HL-60/S4 treated with phorbol 12-myristate 13-acetate at 8.2 ng/mL for 4 days and 3 days (cell line): ENCODE measurements around the gene AARSD1.
"Not testable (repeated sequence)": the region's sequence is repeated elsewhere in the genome, so short reads cannot be mapped to it uniquely, and the experiment has no call there.

Experiments
- in situ Hi-C: fragments of 300-500 bp; cut with MboI; formaldehyde crosslinking; loops from 2 replicates; pipeline ENCODE4 v1.15.0; 2022; ENCODE audit warnings: low sequenced_read_pairs

Gene AARSD1

GRCh38 chr17:42980766-42981397 is 16.6 kb upstream of the AARSD1 start:
- in situ Hi-C loops = no loop called here

GRCh38 chr17:42980274-42980765 is 16.1 kb upstream of the AARSD1 start, which contains the start of gene RUNDC1:
Gene RUNDC1, plus strand, starts transcription at chr17:42980565. Its CDS starts 12 bp downstream, at chr17:42980577.
- in situ Hi-C loops = no loop called here

GRCh38 chr17:42979511-42980273 is 15.4 kb upstream of the AARSD1 start, which contains the start of gene PTGES3L:
Gene PTGES3L, minus strand, starts transcription at chr17:42980080. Its CDS starts 27 bp downstream, at chr17:42980053.
- in situ Hi-C loops = no loop called here

- in situ Hi-C loops = not testable (repeated sequence)
Observed at GRCh38 chr17:42975701-42976100, 11.4 kb upstream of the AARSD1 start.

GRCh38 chr17:42975265-42975664 is 11.0 kb upstream of the AARSD1 start:
- in situ Hi-C loops = no loop called here

GRCh38 chr17:42973323-42973722 is 9.1 kb upstream of the AARSD1 start:
- in situ Hi-C loops = not testable (repeated sequence)

GRCh38 chr17:42971589-42971988 is 7.3 kb upstream of the AARSD1 start:
- in situ Hi-C loops = no loop called here

GRCh38 chr17:42969001-42969581 is 4.8 kb upstream of the AARSD1 start:
- in situ Hi-C loops = no loop called here

GRCh38 chr17:42967925-42968324 is 3.7 kb upstream of the AARSD1 start:
- in situ Hi-C loops = no loop called here

- in situ Hi-C loops = no loop called here
Observed at GRCh38 chr17:42953669-42954068, 10.6 kb downstream of the AARSD1 start.

GRCh38 chr17:42950044-42950783 is 14.0 kb downstream of the AARSD1 start:
- in situ Hi-C loops = no loop called here

GRCh38 chr17:42946812-42947211 is 17.4 kb downstream of the AARSD1 start:
- in situ Hi-C loops = loop anchor here (25.0 kb wide), 1 partner anchor 235 kb away; no protein-coding TSS in a partner anchor

- in situ Hi-C loops = loop anchor here (25.0 kb wide), 1 partner anchor 232 kb away; no protein-coding TSS in a partner anchor
Observed at GRCh38 chr17:42944211-42944610, 20.0 kb downstream of the AARSD1 start.

- in situ Hi-C loops = loop anchor here (25.0 kb wide), 1 partner anchor 226 kb away; no protein-coding TSS in a partner anchor
Observed at GRCh38 chr17:42937712-42938596, 26.3 kb downstream of the AARSD1 start.

GRCh38 chr17:42929497-42929844 is 34.8 kb downstream of the AARSD1 start:
- in situ Hi-C loops = loop anchor here (25.0 kb wide), 1 partner anchor 217 kb away; no protein-coding TSS in a partner anchor

GRCh38 chr17:42928714-42929496 is 35.3 kb downstream of the AARSD1 start:
- in situ Hi-C loops = loop anchor here (25.0 kb wide), 1 partner anchor 217 kb away; no protein-coding TSS in a partner anchor

- in situ Hi-C loops = loop anchor here (25.0 kb wide), 1 partner anchor 213 kb away; no protein-coding TSS in a partner anchor
Observed at GRCh38 chr17:42924891-42925290, 39.4 kb downstream of the AARSD1 start.

GRCh38 chr17:42923472-42923871 is 40.8 kb downstream of the AARSD1 start:
- in situ Hi-C loops = not testable (repeated sequence)

GRCh38 chr17:42922294-42922693 is 42.0 kb downstream of the AARSD1 start:
- in situ Hi-C loops = no loop called here
